K562 (cell line): ENCODE results near the gene SCMH1. TPM values are rescaled to one million over a fixed set of nuclear protein-coding genes. Genes with fewer than 3 reads are reported as not detected.

Experiments used
- ATAC-seq: fragments of 200-7000 bp; cut with Tn5 transposase; 3 replicates; pipeline ENCODE4 v1.9.1; 2020; ENCODE audit warnings: moderate library complexity
- BruUV-seq: library from RNA; stranded (reverse); fragments of 400-500 nt; replicated peaks from 2 replicates; lab custom pipeline; 2021; lab: Mats Ljungman, UMichigan
- CTCF ChIA-PET: fragments of 300-600 bp; formaldehyde crosslinking; extraction: SDS; loops from one replicate; lab custom pipeline; 2021; ENCODE audit warnings: low intra/inter-chr PET ratio; lab: Yijun Ruan, JAX
- POLR2A ChIA-PET: fragments of 300-600, 350-650 bp; sonication (Branson Sonifier 250); formaldehyde crosslinking; extraction: SDS; loops from one replicate; lab custom pipeline; 2021; ENCODE audit warnings: antibody characterized with exemption, inconsistent platforms; lab: Yijun Ruan, JAX
- DNase-seq, 4 experiments: peaks; one replicate each; pipeline versions ENCODE4 v3.0.0 to v3.0.0-alpha.2; 2011 to 2018; ENCODE audit warnings: low spot score in 3 of 4, mixed read lengths in 3 of 4; ENCODE audit errors: extremely low read depth in 1 of 4
- FAIRE-seq: peaks from 2 replicates; lab custom pipeline; 2011; peaks lifted over from hg19 to GRCh38; lab: Jason Lieb, UNC
- H2AFZ ChIP-seq: 2 replicates; pipeline ENCODE4 v1.6.0; 2011; ENCODE audit warnings: low read depth, low read length, control low read depth, inconsistent platforms
- H3K27ac ChIP-seq: fragments of 200-600 bp; 3 replicates; pipeline ENCODE4 v1.8.0; 2011; ENCODE audit warnings: low read depth, mild to moderate bottlenecking, control low read depth, inconsistent platforms, low read length, moderate library complexity, mixed read lengths; ENCODE audit errors: extremely low read depth
- H3K27me3 ChIP-seq, 2 experiments: fragments of 300-600 bp in 1 of 2; 2 replicates in 1 of 2; 3 replicates in 1 of 2; pipeline versions ENCODE4 v1.6.0 to v1.8.0; 2011; ENCODE audit warnings: inconsistent platforms in 2 of 2, low read length in 2 of 2, mild to moderate bottlenecking in 1 of 2, mixed read lengths in 1 of 2, moderate library complexity in 1 of 2; ENCODE audit not compliant: control insufficient read depth in 2 of 2, insufficient read depth in 2 of 2
- H3K36me3 ChIP-seq: fragments of 300-600 bp; 3 replicates; pipeline ENCODE4 v1.8.0; 2011; ENCODE audit warnings: mild to moderate bottlenecking, low read length, inconsistent platforms; ENCODE audit not compliant: control insufficient read depth, insufficient read depth
- H3K4me1 ChIP-seq, 2 experiments: fragments of 200-600 bp in 1 of 2; replicated peaks in 1 of 2; 2 replicates in 1 of 2; 3 replicates in 1 of 2; pipeline versions ENCODE4 v1.5.1 to v1.8.0; 2011; ENCODE audit warnings: inconsistent platforms in 2 of 2, low read length in 2 of 2, mild to moderate bottlenecking in 1 of 2, mixed read lengths in 1 of 2, moderate library complexity in 1 of 2; ENCODE audit not compliant: control insufficient read depth in 2 of 2, insufficient read depth in 2 of 2
- H3K4me2 ChIP-seq: 2 replicates; pipeline ENCODE4 v1.6.1; 2011; ENCODE audit warnings: low read length, control low read depth, inconsistent platforms, mixed read lengths; ENCODE audit not compliant: insufficient read depth
- H3K4me3 ChIP-seq: fragments of 200-600 bp; sonication (generic), shearing (Covaris generic); 2 replicates; pipeline ENCODE4 v1.5.1; 2016; ENCODE audit warnings: control low read depth, inconsistent platforms
- H3K79me2 ChIP-seq: fragments of 200-600 bp; 3 replicates; pipeline ENCODE4 v1.8.0; 2011; ENCODE audit warnings: low read length, inconsistent platforms; ENCODE audit not compliant: control insufficient read depth, insufficient read depth
- H3K9ac ChIP-seq, 2 experiments: 2 replicates each; pipeline versions ENCODE4 v1.6.0 to v1.6.1; 2011; ENCODE audit warnings: low read depth in 2 of 2, low read length in 2 of 2, control low read depth in 1 of 2, inconsistent platforms in 1 of 2, mild to moderate bottlenecking in 1 of 2, mixed read lengths in 1 of 2; ENCODE audit not compliant: insufficient read depth in 1 of 2
- H3K9me1 ChIP-seq: one replicate; pipeline ENCODE4 v1.6.0; 2011; ENCODE audit warnings: inconsistent platforms, mild to moderate bottlenecking, low read length, moderate library complexity; ENCODE audit not compliant: control insufficient read depth, insufficient read depth
- H3K9me3 ChIP-seq: replicated peaks from 2 replicates; pipeline ENCODE4 v1.5.1; 2011; ENCODE audit warnings: low read depth, low read length, inconsistent platforms; ENCODE audit not compliant: control insufficient read depth, insufficient read depth
- H4K20me1 ChIP-seq: replicated peaks from 2 replicates; pipeline ENCODE4 v1.6.1; 2011; ENCODE audit warnings: low read length, inconsistent platforms, mixed read lengths; ENCODE audit not compliant: control insufficient read depth, insufficient read depth
- SRF ChIP-seq, 2 experiments: fragments of 250-450, 450-650 bp in 1 of 2; sonication (Bioruptor Pico) in 1 of 2; sonication (generic) in 1 of 2; formaldehyde crosslinking; IDR thresholded peaks; 2 replicates each; pipeline versions ENCODE4 v1.5.0 to v1.5.1; 2020 to 2022; ENCODE audit warnings: mild to moderate bottlenecking in 1 of 2, missing genetic modification reagents in 1 of 2
- ZC3H8 ChIP-seq: fragments of 450-650 bp; IDR thresholded peaks from 2 replicates; pipeline ENCODE4 v1.6.1; 2017
- WGBS: fragments of 100-300 bp; shearing (Covaris generic); methylation state at CpG from one replicate; pipeline ENCODE4 v1.1.6; 2016; ENCODE audit warnings: low coverage, mixed read lengths; ENCODE audit not compliant: insufficient coverage; ENCODE audit errors: missing lambda C conversion rate; 5-methylcytosine and 5-hydroxymethylcytosine counted together
- in situ Hi-C: fragments of 300-500 bp; cut with MboI; formaldehyde crosslinking; loops from 4 replicates; pipeline ENCODE4 v1.15.0; 2018; ENCODE audit warnings: inconsistent platforms, mixed read lengths
- intact Hi-C: fragments of 100-400 bp; cut with micrococcal nuclease; formaldehyde crosslinking; loops from 2 replicates; pipeline ENCODE4 v1.14.2; 2022
- polyA plus RNA-seq, 8 experiments: library from polyadenylated mRNA; depleted of rRNA in 4 of 8; stranded (reverse) in 5 of 8; unstranded in 3 of 8; fragments of >200 nt; fragmentation: Nextera tagmentation in 2 of 8; fragmentation: Illumina TruSeq in 1 of 8; extraction: Ambion mirVana in 2 of 8; extraction: Trizol in 1 of 8; gene quantifications; 2 replicates each; pipeline versions ENCODE4 v1.2.1 to v1.2.3, GENCODE V29; 2011 to 2014; ENCODE audit warnings: inconsistent platforms in 1 of 8, missing spikeins in 1 of 8
- total RNA-seq, 7 experiments: library from RNA; depleted of rRNA in 6 of 7; stranded (reverse); fragments of >200 nt in 6 of 7; fragmentation: Illumina TruSeq in 2 of 7; extraction: Trizol in 2 of 7; gene quantifications; 2 replicates each; pipeline versions ENCODE4 v1.2.1 to v1.2.3, GENCODE V29; 2011 to 2021; ENCODE audit warnings: low replicate concordance in 1 of 7
- TF ChIP-seq, protein P1 (sequence below), 2 experiments: fragments of 450-650 bp in 1 of 2; sonication (generic) in 1 of 2; formaldehyde crosslinking in 1 of 2; IDR thresholded peaks; 2 replicates each; pipeline versions ENCODE4 v1.7.1 to v1.9.0; 2016 to 2022; ENCODE audit warnings: inconsistent platforms in 1 of 2, mild to moderate bottlenecking in 1 of 2, missing genetic modification reagents in 1 of 2

The SCMH1 gene
- total and polyA plus RNA-seq, 9 of the 15 experiments (the other 6 are each of a cell fraction or from before 2014, with no cell fraction given): 8.5 to 37.0 (median 26.8) TPM

DNA sequence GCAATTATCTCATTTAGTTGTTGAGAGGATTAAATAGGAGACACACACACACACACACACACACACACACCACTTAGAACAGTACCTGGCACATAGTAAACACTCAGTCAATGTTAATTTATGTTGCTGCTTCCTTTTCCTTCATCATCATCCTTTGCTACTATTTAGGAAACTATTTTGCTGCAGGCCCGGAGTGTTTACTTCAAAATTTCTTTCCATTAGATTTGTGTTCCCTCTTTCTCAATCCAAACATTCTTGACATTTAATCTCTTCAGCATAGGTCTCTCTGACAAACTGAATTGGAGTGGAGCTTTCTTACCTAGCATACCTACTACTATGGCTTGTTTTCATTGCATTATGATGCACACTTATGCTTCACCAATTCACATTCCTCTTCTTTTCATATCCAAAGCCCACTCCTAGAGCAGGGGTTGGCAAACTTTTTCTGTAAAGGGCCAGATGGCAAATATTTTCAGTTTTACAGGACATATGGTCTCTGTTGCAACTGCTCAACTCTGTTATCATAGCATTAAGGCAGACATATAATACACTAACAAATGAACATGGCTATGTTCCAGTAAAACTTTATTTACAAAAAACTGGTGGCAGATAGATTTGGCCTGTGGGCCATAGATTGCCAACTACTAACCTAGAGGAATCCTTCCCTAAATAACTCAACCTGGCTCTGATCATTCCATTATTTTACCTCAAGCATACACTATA is 49.5 kb downstream of the SCMH1 start:
- Histone ChIP-seq H3K36me3 (no peaks in the 10 kb centered on the region), H3K79me2 (no peaks in the 10 kb centered on the region), H3K4me1 (no peaks in the 10 kb centered on the region), H3K27ac (no peak overlapping the region), H3K9me3 (no peaks in the 10 kb centered on the region), H3K9ac (no peak overlapping the region), H3K4me3 (no peak overlapping the region), H3K4me2 (no peak overlapping the region), H3K9me1 (no peaks in the 10 kb centered on the region), H2AFZ (no peak overlapping the region), H3K27me3 (no peaks in the 10 kb centered on the region), H4K20me1 (no peaks in the 10 kb centered on the region)
- intact Hi-C loops (no loop called here), in situ Hi-C loops (no loop called here)
- WGBS: 89% methylated on average over 1 of the region's 1 CpG
- no peak for TF ChIP-seq ZC3H8
- TF ChIP-seq, protein P1, sequence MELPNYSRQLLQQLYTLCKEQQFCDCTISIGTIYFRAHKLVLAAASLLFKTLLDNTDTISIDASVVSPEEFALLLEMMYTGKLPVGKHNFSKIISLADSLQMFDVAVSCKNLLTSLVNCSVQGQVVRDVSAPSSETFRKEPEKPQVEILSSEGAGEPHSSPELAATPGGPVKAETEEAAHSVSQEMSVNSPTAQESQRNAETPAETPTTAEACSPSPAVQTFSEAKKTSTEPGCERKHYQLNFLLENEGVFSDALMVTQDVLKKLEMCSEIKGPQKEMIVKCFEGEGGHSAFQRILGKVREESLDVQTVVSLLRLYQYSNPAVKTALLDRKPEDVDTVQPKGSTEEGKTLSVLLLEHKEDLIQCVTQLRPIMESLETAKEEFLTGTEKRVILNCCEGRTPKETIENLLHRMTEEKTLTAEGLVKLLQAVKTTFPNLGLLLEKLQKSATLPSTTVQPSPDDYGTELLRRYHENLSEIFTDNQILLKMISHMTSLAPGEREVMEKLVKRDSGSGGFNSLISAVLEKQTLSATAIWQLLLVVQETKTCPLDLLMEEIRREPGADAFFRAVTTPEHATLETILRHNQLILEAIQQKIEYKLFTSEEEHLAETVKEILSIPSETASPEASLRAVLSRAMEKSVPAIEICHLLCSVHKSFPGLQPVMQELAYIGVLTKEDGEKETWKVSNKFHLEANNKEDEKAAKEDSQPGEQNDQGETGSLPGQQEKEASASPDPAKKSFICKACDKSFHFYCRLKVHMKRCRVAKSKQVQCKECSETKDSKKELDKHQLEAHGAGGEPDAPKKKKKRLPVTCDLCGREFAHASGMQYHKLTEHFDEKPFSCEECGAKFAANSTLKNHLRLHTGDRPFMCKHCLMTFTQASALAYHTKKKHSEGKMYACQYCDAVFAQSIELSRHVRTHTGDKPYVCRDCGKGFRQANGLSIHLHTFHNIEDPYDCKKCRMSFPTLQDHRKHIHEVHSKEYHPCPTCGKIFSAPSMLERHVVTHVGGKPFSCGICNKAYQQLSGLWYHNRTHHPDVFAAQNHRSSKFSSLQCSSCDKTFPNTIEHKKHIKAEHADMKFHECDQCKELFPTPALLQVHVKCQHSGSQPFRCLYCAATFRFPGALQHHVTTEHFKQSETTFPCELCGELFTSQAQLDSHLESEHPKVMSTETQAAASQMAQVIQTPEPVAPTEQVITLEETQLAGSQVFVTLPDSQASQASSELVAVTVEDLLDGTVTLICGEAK (IDR thresholded peaks at IDR 0.05): peak; percentile 74
- TF ChIP-seq, protein P1 (CRISPR knock-in tag; IDR thresholded peaks at IDR 0.05): no peak
- TF ChIP-seq SRF (CRISPR knock-in tag; IDR thresholded peaks at IDR 0.05): no peak
- DNase-seq (no peak), FAIRE-seq (no peak), ATAC-seq (no peak)
- BruUV-seq: no TSS peak
- ChIA-PET POLR2A (interaction anchor here (0.7 kb wide), 1 partner anchor 343 kb away, joined by 3 read pairs; no protein-coding TSS in a partner anchor), CTCF (no interaction called here)
